Measurements from ENCODE around the gene NXPH2.
A peak's percentile ranks its signal among the peaks of the same experiment; 100 is the strongest.

NXPH2 gene

GRCh38 chr2:138689705-138690104 is 90.5 kb downstream of the NXPH2 start:
- H3K27ac ChIP-seq = no peak overlapping the region
- TF ChIP-seq CTCF (conservative IDR thresholded peaks at IDR 0.05) = no peak

GRCh38 chr2:138682163-138682562 is 98.0 kb downstream of the NXPH2 start:
- TF ChIP-seq CTCF (conservative IDR thresholded peaks at IDR 0.05) = no peak
- peak overlapping the region; percentile 10 for H3K27ac ChIP-seq

GRCh38 chr2:138677221-138677620 is 103.0 kb downstream of the NXPH2 start:
- no peak for TF ChIP-seq CTCF (conservative IDR thresholded peaks at IDR 0.05)
- H3K27ac ChIP-seq = no peak overlapping the region

GRCh38 chr2:138676619-138677021 is 103.6 kb downstream of the NXPH2 start:
- TF ChIP-seq CTCF (conservative IDR thresholded peaks at IDR 0.05) = no peak
- no peak overlapping the region for H3K27ac ChIP-seq

GRCh38 chr2:138671566-138671965 is 108.6 kb downstream of the NXPH2 start:
- TF ChIP-seq CTCF (conservative IDR thresholded peaks at IDR 0.05) = no peak

DNA sequence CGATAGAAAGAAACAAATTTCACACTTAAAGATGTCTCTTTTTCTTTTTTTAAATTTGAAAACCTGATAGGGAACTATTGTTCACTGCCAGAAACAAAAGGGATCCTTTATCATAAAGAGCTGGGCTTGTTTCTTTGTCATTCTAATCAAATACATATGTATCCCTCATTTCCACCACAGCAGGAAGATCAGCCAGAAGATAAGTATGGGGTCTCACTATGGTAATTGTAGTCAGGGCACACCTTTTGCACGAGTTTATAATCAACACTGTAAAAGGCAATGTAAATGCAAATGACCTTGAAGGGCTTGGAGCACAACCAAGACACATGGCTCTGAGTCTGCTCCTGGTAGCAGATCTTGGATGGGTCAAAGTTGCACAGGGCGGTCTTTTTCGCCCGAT is 109.5 kb downstream of the NXPH2 start:
- no peak overlapping the region for H3K27ac ChIP-seq
- TF ChIP-seq CTCF (conservative IDR thresholded peaks at IDR 0.05) = no peak

More at GRCh38 chr2:138671566-138671965, 108.6 kb downstream of the NXPH2 start:
- no peak overlapping the region for H3K27ac ChIP-seq

DNA sequence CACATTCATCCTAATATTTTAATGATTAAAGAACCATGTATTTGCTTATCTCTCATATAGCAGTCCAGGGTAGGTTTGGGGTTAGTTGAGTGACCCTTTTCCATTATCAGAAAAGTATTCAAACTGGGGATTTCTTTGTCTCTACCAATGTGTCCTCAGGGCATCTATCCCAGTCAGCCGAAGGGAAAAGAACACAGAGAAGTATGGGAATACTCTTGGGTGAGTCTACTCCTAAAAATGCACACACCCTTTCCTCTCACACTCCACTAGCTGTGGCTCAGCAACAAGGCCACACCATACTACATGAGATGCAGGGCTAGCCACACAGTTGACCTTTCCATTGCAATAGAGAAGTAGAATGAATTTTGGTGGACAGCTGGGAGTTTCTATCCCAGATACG is 114.3 kb downstream of the NXPH2 start:
- H3K27ac ChIP-seq = no peak overlapping the region
- TF ChIP-seq CTCF (conservative IDR thresholded peaks at IDR 0.05) = no peak
